Astrocyte of the cerebellum (primary cell): Measurements from ENCODE around the gene TOR1AIP1.

Experiments used
- DNase-seq: peaks from one replicate; pipeline ENCODE4 v3.0.0-alpha.2; 2011; ENCODE audit warnings: low read depth
- H3K4me3 ChIP-seq: 2 replicates; pipeline ENCODE4 v1.5.1; 2011; ENCODE audit warnings: mild to moderate bottlenecking, low read depth, low read length, moderate library complexity
- CTCF ChIP-seq: IDR thresholded peaks from 2 replicates; pipeline ENCODE4 v1.5.1; 2012; ENCODE audit warnings: low read length, low read depth, moderate library complexity, mild to moderate bottlenecking; ENCODE audit errors: missing control alignments
- in situ Hi-C: cut with HindIII; loops from 2 replicates; pipeline ENCODE4 v1.10.0; 2017; ENCODE audit warnings: low sequenced_read_pairs

TOR1AIP1 gene

GRCh38 chr1:179871940-179872339 is 10.1 kb upstream of the TOR1AIP1 start:
- DNase-seq, result no peak
- H3K4me3 ChIP-seq, result no peak overlapping the region
- TF ChIP-seq CTCF, result no peak
- in situ Hi-C loops, result no loop called here

DNA sequence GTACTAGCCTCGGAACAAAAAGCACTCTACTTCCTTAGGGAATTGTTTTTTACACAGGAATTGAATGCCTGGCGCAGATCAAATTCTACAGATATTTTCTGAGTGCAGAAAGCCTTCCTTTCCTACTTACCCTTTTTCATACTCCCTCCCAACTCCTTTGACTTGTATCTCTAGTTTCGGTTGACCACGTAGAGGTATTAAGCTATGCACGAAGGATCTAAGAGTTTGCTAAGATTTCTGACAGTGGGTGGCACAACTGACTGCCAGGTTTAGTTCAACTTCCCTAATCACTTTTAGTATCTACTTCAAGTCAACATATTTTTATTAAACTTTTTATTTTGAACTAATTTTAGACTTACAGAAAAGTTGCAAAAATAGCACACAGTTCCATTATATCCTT is 9.5 kb upstream of the TOR1AIP1 start:
- no peak for DNase-seq
- in situ Hi-C loops, result no loop called here
- H3K4me3 ChIP-seq, result no peak overlapping the region
- no peak for TF ChIP-seq CTCF

GRCh38 chr1:179873438-179873851 is 8.6 kb upstream of the TOR1AIP1 start:
- no peak for DNase-seq
- TF ChIP-seq CTCF, result no peak
- no peak overlapping the region for H3K4me3 ChIP-seq
- in situ Hi-C loops, result no loop called here

DNA sequence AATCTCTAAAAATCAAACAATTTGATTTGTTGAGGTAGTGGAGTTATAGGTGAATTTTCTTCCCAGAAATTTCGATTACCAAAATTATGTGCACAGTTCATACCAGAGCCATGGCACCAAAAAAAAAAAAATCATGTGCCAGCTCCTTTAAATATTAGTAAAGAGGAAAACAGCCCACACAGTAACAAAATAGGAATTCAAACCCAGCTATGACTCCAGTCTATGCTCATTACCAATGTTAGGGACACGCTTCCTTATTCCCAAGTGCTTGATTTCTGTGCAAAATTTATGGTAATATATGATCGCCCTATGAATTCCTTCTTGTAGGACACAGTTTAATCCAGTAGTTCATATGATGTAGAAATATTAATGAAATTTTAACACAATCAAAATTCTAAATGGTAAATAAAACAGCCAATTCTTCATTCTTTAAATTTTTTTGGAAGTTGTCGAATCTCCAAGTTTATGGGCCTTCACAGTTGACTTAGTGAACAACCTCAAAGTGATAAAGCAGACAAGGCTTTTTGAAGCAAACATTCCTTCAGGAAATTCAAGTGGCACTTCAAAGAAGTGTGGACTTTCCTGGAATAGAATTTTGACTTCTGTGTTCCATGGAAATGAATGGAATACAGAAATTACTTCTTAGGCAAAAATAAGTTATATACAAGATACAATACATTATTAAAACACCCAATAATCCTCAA is 6.3 kb upstream of the TOR1AIP1 start:
- H3K4me3 ChIP-seq, result peak overlapping the region; percentile 89
- no peak for TF ChIP-seq CTCF
- in situ Hi-C loops, result no loop called here
- DNase-seq, result no peak

DNA sequence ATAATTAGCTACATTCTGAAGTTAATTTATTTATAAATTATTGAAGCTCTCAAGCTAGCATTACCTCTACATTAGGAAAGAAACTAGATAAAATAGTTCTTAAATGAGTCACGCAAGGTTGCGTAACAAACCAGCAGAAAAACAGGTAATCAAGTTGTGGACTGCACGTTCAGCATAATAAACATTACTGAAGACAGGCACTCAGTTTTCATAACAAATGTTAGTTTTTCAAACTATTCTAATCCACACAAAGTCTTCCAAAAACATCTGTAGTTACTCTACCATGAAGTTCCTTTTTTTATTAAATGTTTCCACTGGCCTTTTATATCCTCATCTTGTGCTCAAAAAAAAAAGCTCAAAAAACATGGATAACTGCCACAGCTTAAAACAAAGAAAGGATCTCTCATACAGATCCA is 5.8 kb upstream of the TOR1AIP1 start:
- no peak for TF ChIP-seq CTCF
- no peak for DNase-seq
- in situ Hi-C loops, result no loop called here
- peak overlapping the region; percentile 89 for H3K4me3 ChIP-seq

GRCh38 chr1:179877586-179878265 is 4.4 kb upstream of the TOR1AIP1 start, which contains the start of gene TOR1AIP2:
TOR1AIP2 (minus strand) TSS chr1:179877803; CDS start chr1:179852665, 25,138 bp downstream.
- peak within 1 kb of the TSS; percentile 89 for H3K4me3 ChIP-seq
- no peak for TF ChIP-seq CTCF
- DNase-seq, result peak; percentile 49
- in situ Hi-C loops, result no loop called here
